Loucy (cell line): ENCODE results near the gene PIGX.

Experiments used
- CTCF ChIP-seq: fragments of 200-600 bp; sonication (generic); conservative IDR thresholded peaks from 2 replicates; pipeline ENCODE4 v1.5.1; 2014; ENCODE audit warnings: mild to moderate bottlenecking, antibody characterized with exemption, low read length
- EZH2phosphoT487 ChIP-seq: fragments of 200-600 bp; IDR thresholded peaks from 2 replicates; pipeline ENCODE4 v1.6.1; 2018; ENCODE audit warnings: antibody characterized with exemption, mild to moderate bottlenecking, moderate library complexity, borderline replicate concordance

GRCh38 chr3:196706731-196707130, 5.4 kb upstream of the PIGX start:
- TF ChIP-seq CTCF (no peak), EZH2phosphoT487 (no peak)
